NCI-H1694 (cell line): Measurements from ENCODE around the gene UBE2O.
A peak's percentile ranks its signal among the peaks of the same experiment; 100 is the strongest.
"Not testable (repeated sequence)": the region's sequence is repeated elsewhere in the genome, so short reads cannot be mapped to it uniquely, and the experiment has no call there.

Experiments
- DNase-seq: peaks from one replicate; lab custom pipeline; 2025; lab: John Stamatoyannopoulos, UW

Gene UBE2O

GRCh38 chr17:76370261-76370993 is 82.5 kb downstream of the UBE2O start:
- no peak for DNase-seq

GRCh38 chr17:76369804-76370203 is 83.1 kb downstream of the UBE2O start:
- no peak for DNase-seq

- DNase-seq = no peak
Measured at GRCh38 chr17:76369379-76369778, 83.6 kb downstream of the UBE2O start.

- DNase-seq = no peak
Measured at GRCh38 chr17:76368545-76368944, 84.4 kb downstream of the UBE2O start.

GRCh38 chr17:76367642-76368041 is 85.3 kb downstream of the UBE2O start:
- no peak for DNase-seq

GRCh38 chr17:76366247-76366646 is 86.7 kb downstream of the UBE2O start:
- DNase-seq = no peak

- no peak for DNase-seq
Measured at GRCh38 chr17:76365256-76365903, 87.6 kb downstream of the UBE2O start.

- no peak for DNase-seq
Measured at GRCh38 chr17:76363107-76363842, 89.7 kb downstream of the UBE2O start.

- no peak for DNase-seq
Measured at GRCh38 chr17:76360461-76360860, 92.5 kb downstream of the UBE2O start.

GRCh38 chr17:76359776-76360175 is 93.2 kb downstream of the UBE2O start:
- DNase-seq = not testable (repeated sequence)

- DNase-seq = no peak
Measured at GRCh38 chr17:76359375-76359774, 93.6 kb downstream of the UBE2O start.

- no peak for DNase-seq
Measured at GRCh38 chr17:76357597-76358158, 95.3 kb downstream of the UBE2O start.

- DNase-seq = no peak
Measured at GRCh38 chr17:76356803-76357456, 96.0 kb downstream of the UBE2O start.

GRCh38 chr17:76354747-76355310 is 98.1 kb downstream of the UBE2O start:
- DNase-seq = no peak

GRCh38 chr17:76354317-76354729 is 98.6 kb downstream of the UBE2O start:
- no peak for DNase-seq

- DNase-seq = peak; percentile 79
Measured at GRCh38 chr17:76353599-76354316, 99.2 kb downstream of the UBE2O start, which contains the start of gene PRPSAP1. PRPSAP1 (minus strand) TSS chr17:76353916; CDS start chr17:76353703, 213 bp downstream.

GRCh38 chr17:76353004-76353598 is 99.9 kb downstream of the UBE2O start:
- DNase-seq = no peak

- DNase-seq = no peak
Measured at GRCh38 chr17:76351526-76352071, 101.4 kb downstream of the UBE2O start.

GRCh38 chr17:76350463-76350862 is 102.5 kb downstream of the UBE2O start:
- no peak for DNase-seq

GRCh38 chr17:76346936-76347335 is 106.0 kb downstream of the UBE2O start:
- not testable (repeated sequence) for DNase-seq
